Ovary (tissue), 3 donors: ENCODE results near the gene FYN.

Source experiments
- POLR2A ChIP-seq: fragments of 450-650 bp; IDR thresholded peaks from one replicate; pipeline ENCODE4 v1.6.1; 2017; ENCODE audit warnings: antibody characterized with exemption, mild to moderate bottlenecking, moderate library complexity
- TF ChIP-seq, protein P1 (sequence below), 3 donors: fragments of 450-650 bp in 2 of 3; fragments of 200-600 bp in 1 of 3; IDR thresholded peaks; one replicate each; pipeline versions ENCODE4 v1.5.1 to v1.8.0; 2016 to 2022; ENCODE audit warnings: antibody characterized with exemption in 3 of 3, mild to moderate bottlenecking in 1 of 3
- donor health status: DM: no; HTN: no; CAD: no.

GRCh38 chr6:111825439-111826086 is 47.7 kb downstream of the FYN start:
- TF ChIP-seq, protein P1, sequence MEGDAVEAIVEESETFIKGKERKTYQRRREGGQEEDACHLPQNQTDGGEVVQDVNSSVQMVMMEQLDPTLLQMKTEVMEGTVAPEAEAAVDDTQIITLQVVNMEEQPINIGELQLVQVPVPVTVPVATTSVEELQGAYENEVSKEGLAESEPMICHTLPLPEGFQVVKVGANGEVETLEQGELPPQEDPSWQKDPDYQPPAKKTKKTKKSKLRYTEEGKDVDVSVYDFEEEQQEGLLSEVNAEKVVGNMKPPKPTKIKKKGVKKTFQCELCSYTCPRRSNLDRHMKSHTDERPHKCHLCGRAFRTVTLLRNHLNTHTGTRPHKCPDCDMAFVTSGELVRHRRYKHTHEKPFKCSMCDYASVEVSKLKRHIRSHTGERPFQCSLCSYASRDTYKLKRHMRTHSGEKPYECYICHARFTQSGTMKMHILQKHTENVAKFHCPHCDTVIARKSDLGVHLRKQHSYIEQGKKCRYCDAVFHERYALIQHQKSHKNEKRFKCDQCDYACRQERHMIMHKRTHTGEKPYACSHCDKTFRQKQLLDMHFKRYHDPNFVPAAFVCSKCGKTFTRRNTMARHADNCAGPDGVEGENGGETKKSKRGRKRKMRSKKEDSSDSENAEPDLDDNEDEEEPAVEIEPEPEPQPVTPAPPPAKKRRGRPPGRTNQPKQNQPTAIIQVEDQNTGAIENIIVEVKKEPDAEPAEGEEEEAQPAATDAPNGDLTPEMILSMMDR (IDR thresholded peaks at IDR 0.05), result no peak
- no peak for TF ChIP-seq POLR2A
